CD4-positive, CD25-positive, alpha-beta regulatory T cell (primary cell): ENCODE results near the gene EMX1. TPM values are rescaled to one million over a fixed set of nuclear protein-coding genes. Genes with fewer than 3 reads are reported as not detected.

Experiments used
- ATAC-seq, 2 donors: fragments of 150-1000 bp; cut with Tn5 transposase; one replicate each; pipeline ENCODE4 v1.10.0; 2021; ENCODE audit warnings: low read depth in 2 of 2, moderate number of reproducible peaks in 2 of 2, moderate library complexity in 1 of 2
- DNase-seq, 3 donors: peaks; one replicate each; pipeline versions ENCODE4 v3.0.0 to v3.0.0-alpha.2; 2012 to 2022; ENCODE audit warnings: mixed read lengths in 1 of 3
- H3K27ac ChIP-seq: one replicate; pipeline ENCODE4 v1.7.0; 2013; ENCODE audit warnings: mild to moderate bottlenecking, low read length; ENCODE audit not compliant: insufficient read depth, poor library complexity, severe bottlenecking
- H3K27me3 ChIP-seq: one replicate; pipeline ENCODE4 v1.7.0; 2013; ENCODE audit warnings: low read length; ENCODE audit not compliant: control insufficient read depth, insufficient read depth
- H3K36me3 ChIP-seq: one replicate; pipeline ENCODE4 v1.7.0; 2013; ENCODE audit warnings: mild to moderate bottlenecking, low read length, moderate library complexity; ENCODE audit not compliant: control insufficient read depth, insufficient read depth
- H3K4me1 ChIP-seq: 2 replicates; pipeline ENCODE4 v1.7.0; 2013; ENCODE audit warnings: mild to moderate bottlenecking, low read length; ENCODE audit not compliant: insufficient read depth, control insufficient read depth, poor library complexity, severe bottlenecking
- H3K4me3 ChIP-seq: one replicate; pipeline ENCODE4 v1.7.0; 2013; ENCODE audit warnings: low read depth, mild to moderate bottlenecking, low read length, moderate library complexity
- H3K9me3 ChIP-seq, 2 experiments: 1 replicate in 1 of 2; 2 replicates in 1 of 2; pipeline ENCODE4 v1.7.0; 2013; ENCODE audit warnings: low read length in 2 of 2, mild to moderate bottlenecking in 1 of 2, moderate library complexity in 1 of 2; ENCODE audit not compliant: control insufficient read depth in 2 of 2
- H3K27ac Mint-ChIP-seq, 3 donors: one replicate each; pipeline ENCODE4 v1.8.0; 2020 to 2022; ENCODE audit warnings: mild to moderate bottlenecking in 3 of 3, mixed read lengths in 3 of 3, moderate library complexity in 2 of 3
- H3K27me3 Mint-ChIP-seq: one replicate; pipeline ENCODE4 v1.8.0; 2022; ENCODE audit warnings: mild to moderate bottlenecking, mixed read lengths
- H3K36me3 Mint-ChIP-seq: one replicate; pipeline ENCODE4 v1.8.0; 2020; ENCODE audit warnings: mixed read lengths
- H3K4me1 Mint-ChIP-seq, 4 donors: one replicate each; pipeline ENCODE4 v1.8.0; 2020 to 2022; ENCODE audit warnings: mixed read lengths in 4 of 4, mild to moderate bottlenecking in 1 of 4
- H3K4me3 Mint-ChIP-seq, 4 donors: one replicate each; pipeline ENCODE4 v1.8.0; 2020 to 2022; ENCODE audit warnings: mild to moderate bottlenecking in 4 of 4, mixed read lengths in 4 of 4, moderate library complexity in 3 of 4
- H3K9me3 Mint-ChIP-seq, 7 donors: one replicate each; pipeline ENCODE4 v1.8.0; 2020 to 2022; ENCODE audit warnings: mixed read lengths in 7 of 7, mild to moderate bottlenecking in 3 of 7, moderate library complexity in 2 of 7
- polyA plus RNA-seq, 4 donors: library from polyadenylated mRNA; unstranded; fragments of 300-500 nt; fragmentation: Illumina TruSeq; gene quantifications; one replicate each; pipeline ENCODE4 v1.2.3, GENCODE V29; 2021
- total RNA-seq: library from RNA; stranded (reverse); gene quantifications from one replicate; pipeline ENCODE4 v1.2.3, GENCODE V29; 2022

EMX1 gene
- total and polyA plus RNA-seq, 5 donors from 2014 or later, result not detected

GRCh38 chr2:72950558-72951255 is 33.4 kb downstream of the EMX1 start:
- ATAC-seq, result no peak
- Histone ChIP-seq H3K9me3 (no peaks in the 10 kb centered on the region), H3K27me3 (no peaks in the 10 kb centered on the region), H3K36me3 (no peaks in the 10 kb centered on the region), H3K27ac (no peak overlapping the region), H3K4me3 (no peak overlapping the region), H3K4me1 (peaks cover 19% of the 10 kb centered on the region)
- Mint-ChIP-seq H3K27me3 (no peaks in the 10 kb centered on the region), H3K27ac (peak overlapping the region in 1 of 3 donors; percentile 9), H3K4me3 (peak overlapping the region in 1 of 4 donors; percentile 21), H3K36me3 (peaks cover 8% of the 10 kb centered on the region), H3K9me3 (no peaks in the 10 kb centered on the region), H3K4me1 (peaks cover 0 to 28% (median 15%) of the 10 kb centered on the region in 4 donors)
- no peak for DNase-seq

- H3K27ac ChIP-seq, result no peak overlapping the region
- no peaks in the 10 kb centered on the region for H3K9me3 ChIP-seq
- no peaks in the 10 kb centered on the region for H3K27me3 ChIP-seq
- H3K4me1 Mint-ChIP-seq, result peaks cover 0 to 28% (median 15%) of the 10 kb centered on the region in 4 donors
- peak overlapping the region in 1 of 3 donors; percentile 9 for H3K27ac Mint-ChIP-seq
- H3K27me3 Mint-ChIP-seq, result no peaks in the 10 kb centered on the region
- DNase-seq (no peak), ATAC-seq (no peak)
- H3K36me3 ChIP-seq, result no peaks in the 10 kb centered on the region
- H3K4me3 Mint-ChIP-seq, result no peak overlapping the region
- H3K36me3 Mint-ChIP-seq, result peaks cover 8% of the 10 kb centered on the region
- peaks cover 19% of the 10 kb centered on the region for H3K4me1 ChIP-seq
- H3K4me3 ChIP-seq, result no peak overlapping the region
- no peaks in the 10 kb centered on the region for H3K9me3 Mint-ChIP-seq
Measured at GRCh38 chr2:72951303-72952095, 34.2 kb downstream of the EMX1 start.

- no peaks in the 10 kb centered on the region for H3K27me3 ChIP-seq
- no peak for DNase-seq
- Mint-ChIP-seq H3K36me3 (peaks cover 12% of the 10 kb centered on the region), H3K27me3 (no peaks in the 10 kb centered on the region), H3K4me3 (no peak overlapping the region), H3K4me1 (peaks cover 0 to 35% (median 21%) of the 10 kb centered on the region in 4 donors), H3K27ac (peak overlapping the region in 2 of 3 donors; percentile 28 to 48), H3K9me3 (no peaks in the 10 kb centered on the region)
- no peaks in the 10 kb centered on the region for H3K36me3 ChIP-seq
- peaks cover 19% of the 10 kb centered on the region for H3K4me1 ChIP-seq
- no peaks in the 10 kb centered on the region for H3K9me3 ChIP-seq
- no peak overlapping the region for H3K4me3 ChIP-seq
- no peak for ATAC-seq
- no peak overlapping the region for H3K27ac ChIP-seq
Measured at GRCh38 chr2:72952110-72952823, 34.9 kb downstream of the EMX1 start.

- Histone ChIP-seq H3K4me1 (peaks cover 19% of the 10 kb centered on the region), H3K4me3 (no peak overlapping the region), H3K36me3 (no peaks in the 10 kb centered on the region), H3K27me3 (no peaks in the 10 kb centered on the region), H3K9me3 (no peaks in the 10 kb centered on the region), H3K27ac (no peak overlapping the region)
- Mint-ChIP-seq H3K27me3 (no peaks in the 10 kb centered on the region), H3K36me3 (peaks cover 12% of the 10 kb centered on the region), H3K4me3 (peak overlapping the region in 1 of 4 donors; percentile 83), H3K9me3 (no peaks in the 10 kb centered on the region), H3K27ac (peak overlapping the region in 2 of 3 donors; percentile 66 to 90), H3K4me1 (peaks cover 0 to 36% (median 22%) of the 10 kb centered on the region in 4 donors)
- no peak for ATAC-seq
- no peak for DNase-seq
Measured at GRCh38 chr2:72952961-72953360, 35.6 kb downstream of the EMX1 start.

GRCh38 chr2:72953528-72953927 is 36.2 kb downstream of the EMX1 start:
- H3K4me3 Mint-ChIP-seq, result peak overlapping the region; percentile 78 to 95 (median 86)
- peaks cover 19% of the 10 kb centered on the region for H3K4me1 ChIP-seq
- ATAC-seq (no peak), DNase-seq (no peak)
- peak overlapping the region; percentile 66 to 95 (median 90) for H3K27ac Mint-ChIP-seq
- no peaks in the 10 kb centered on the region for H3K9me3 ChIP-seq
- peaks cover 12% of the 10 kb centered on the region for H3K36me3 Mint-ChIP-seq
- H3K27me3 Mint-ChIP-seq, result no peaks in the 10 kb centered on the region
- peak overlapping the region; percentile 79 for H3K4me3 ChIP-seq
- H3K9me3 Mint-ChIP-seq, result no peaks in the 10 kb centered on the region
- no peaks in the 10 kb centered on the region for H3K36me3 ChIP-seq
- H3K27me3 ChIP-seq, result no peaks in the 10 kb centered on the region
- H3K4me1 Mint-ChIP-seq, result peaks cover 0 to 39% (median 23%) of the 10 kb centered on the region in 4 donors
- H3K27ac ChIP-seq, result peak overlapping the region; percentile 15

- peak overlapping the region; percentile 15 for H3K27ac ChIP-seq
- no peaks in the 10 kb centered on the region for H3K27me3 ChIP-seq
- Mint-ChIP-seq H3K27me3 (no peaks in the 10 kb centered on the region), H3K4me3 (peak overlapping the region; percentile 78 to 95 (median 86)), H3K4me1 (peaks cover 0 to 39% (median 23%) of the 10 kb centered on the region in 4 donors), H3K36me3 (peaks cover 12% of the 10 kb centered on the region), H3K9me3 (no peaks in the 10 kb centered on the region), H3K27ac (peak overlapping the region in 2 of 3 donors; percentile 90 to 95)
- no peaks in the 10 kb centered on the region for H3K36me3 ChIP-seq
- DNase-seq (peak in 2 of 3 donors; percentile 38 to 89), ATAC-seq (peak; percentile 77 to 88)
- H3K9me3 ChIP-seq, result no peaks in the 10 kb centered on the region
- peaks cover 19% of the 10 kb centered on the region for H3K4me1 ChIP-seq
- H3K4me3 ChIP-seq, result peak overlapping the region; percentile 79
Measured at GRCh38 chr2:72953976-72954375, 36.7 kb downstream of the EMX1 start.

- DNase-seq, result no peak
- H3K4me3 Mint-ChIP-seq, result peak overlapping the region; percentile 78 to 95 (median 86)
- ATAC-seq, result no peak
- peaks cover 16% of the 10 kb centered on the region for H3K36me3 Mint-ChIP-seq
- H3K27ac Mint-ChIP-seq, result peak overlapping the region; percentile 38 to 95 (median 90)
- Histone ChIP-seq H3K4me3 (peak overlapping the region; percentile 79), H3K27me3 (no peaks in the 10 kb centered on the region), H3K4me1 (peaks cover 19% of the 10 kb centered on the region), H3K36me3 (no peaks in the 10 kb centered on the region), H3K9me3 (no peaks in the 10 kb centered on the region), H3K27ac (no peak overlapping the region)
- peaks cover 0 to 39% (median 25%) of the 10 kb centered on the region in 4 donors for H3K4me1 Mint-ChIP-seq
- no peaks in the 10 kb centered on the region for H3K9me3 Mint-ChIP-seq
- H3K27me3 Mint-ChIP-seq, result no peaks in the 10 kb centered on the region
Measured at GRCh38 chr2:72954376-72955227, 37.3 kb downstream of the EMX1 start.
